Nephron progenitor cell (in vitro differentiated cells): Measurements from ENCODE around the gene GDPGP1.
"Not testable (repeated sequence)": the region's sequence is repeated elsewhere in the genome, so short reads cannot be mapped to it uniquely, and the experiment has no call there.

Source experiments
- DNase-seq: peaks from one replicate; pipeline ENCODE4 v3.0.0; 2021
- H3K27ac Mint-ChIP-seq: 2 replicates; pipeline ENCODE4 v1.8.0; 2021; ENCODE audit warnings: mild to moderate bottlenecking, moderate library complexity, mixed read lengths
- H3K27me3 Mint-ChIP-seq: 2 replicates; pipeline ENCODE4 v1.8.0; 2021; ENCODE audit warnings: mild to moderate bottlenecking, low read depth, mixed read lengths; ENCODE audit not compliant: poor library complexity
- H3K36me3 Mint-ChIP-seq: 2 replicates; pipeline ENCODE4 v1.8.0; 2021; ENCODE audit warnings: low read depth, mixed read lengths
- H3K4me1 Mint-ChIP-seq: 2 replicates; pipeline ENCODE4 v1.8.0; 2021; ENCODE audit warnings: mixed read lengths
- H3K4me3 Mint-ChIP-seq: 2 replicates; pipeline ENCODE4 v1.8.0; 2021; ENCODE audit warnings: mild to moderate bottlenecking, moderate library complexity, mixed read lengths
- H3K9me3 Mint-ChIP-seq: 2 replicates; pipeline ENCODE4 v1.8.0; 2021; ENCODE audit warnings: mild to moderate bottlenecking, moderate library complexity, mixed read lengths
- CTCF ChIP-seq: fragments of 200-600 bp; sonication (generic); IDR thresholded peaks from 2 replicates; pipeline ENCODE4 v1.5.0; 2021; ENCODE audit warnings: antibody characterized with exemption

GDPGP1 gene

DNA sequence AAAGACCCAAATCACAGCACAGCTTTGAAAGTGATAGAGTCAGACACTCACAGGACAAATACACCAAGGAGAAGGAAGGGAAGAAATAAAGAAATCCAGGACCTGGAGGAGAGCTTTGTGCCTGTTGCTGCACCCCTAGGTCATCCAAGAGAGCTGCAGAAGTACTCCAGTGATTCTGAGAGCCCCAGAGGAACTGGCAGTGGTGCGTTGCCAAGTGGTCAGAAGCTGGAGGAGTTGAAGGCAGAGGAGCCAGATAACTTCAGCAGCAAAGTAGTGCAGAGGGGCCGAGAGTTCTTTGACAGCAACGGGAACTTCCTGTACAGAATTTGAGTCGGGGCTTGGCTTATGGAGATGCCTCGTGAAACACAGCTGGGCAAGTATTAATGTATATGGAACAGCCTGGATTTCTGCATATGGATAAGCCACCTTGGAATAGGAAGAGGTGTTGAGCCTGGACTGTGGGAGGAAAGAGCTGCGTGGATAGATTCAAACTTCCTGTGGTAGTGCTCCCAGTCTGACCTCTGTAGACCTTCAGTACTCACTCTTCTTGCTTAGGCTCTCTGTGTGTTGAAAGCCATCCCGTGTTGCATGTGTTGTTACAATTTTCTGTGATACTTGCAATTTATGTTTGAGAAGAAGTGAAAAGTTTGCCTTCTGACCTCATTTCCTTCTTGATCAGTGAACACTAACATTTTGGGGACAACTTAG, 37.6 kb downstream of the GDPGP1 start:
- Mint-ChIP-seq H3K27me3 (peaks cover 3% of the 10 kb centered on the region), H3K9me3 (peaks cover 8% of the 10 kb centered on the region), H3K36me3 (peaks cover 84% of the 10 kb centered on the region), H3K4me3 (no peak overlapping the region), H3K27ac (peak overlapping the region; percentile 12), H3K4me1 (peaks cover 37% of the 10 kb centered on the region)
- TF ChIP-seq CTCF, result no peak
- DNase-seq, result no peak

GRCh38 chr15:90278467-90278866, 44.5 kb downstream of the GDPGP1 start:
- H3K27me3 Mint-ChIP-seq, H3K4me3 Mint-ChIP-seq, DNase-seq, H3K9me3 Mint-ChIP-seq, H3K27ac Mint-ChIP-seq: not testable (repeated sequence)
- H3K4me1 Mint-ChIP-seq, result peaks cover 17% of the 10 kb centered on the region
- peaks cover 31% of the 10 kb centered on the region for H3K36me3 Mint-ChIP-seq

DNA sequence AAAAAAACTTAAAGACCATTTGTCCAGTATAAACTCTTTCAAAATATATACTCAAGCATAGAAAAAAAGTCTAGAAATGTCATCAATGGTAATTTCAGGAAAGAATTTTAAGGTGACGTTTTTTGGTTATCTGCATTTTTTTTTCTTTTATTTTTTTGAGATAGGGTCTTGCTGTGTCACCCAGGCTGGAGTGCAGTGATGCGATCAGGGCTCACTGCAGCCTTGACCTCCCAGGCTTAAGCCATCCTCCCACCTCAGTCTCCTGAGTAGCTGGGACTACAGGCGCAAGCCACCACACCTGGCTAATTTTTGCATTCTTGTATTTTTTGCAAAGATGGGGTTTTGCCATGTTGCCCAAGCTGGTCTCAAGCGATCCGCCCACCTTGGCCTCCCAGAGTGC, 46.7 kb downstream of the GDPGP1 start:
- H3K4me3 Mint-ChIP-seq, H3K27ac Mint-ChIP-seq, H3K27me3 Mint-ChIP-seq, H3K9me3 Mint-ChIP-seq, DNase-seq: not testable (repeated sequence)
- Mint-ChIP-seq H3K36me3 (peaks cover 14% of the 10 kb centered on the region), H3K4me1 (peaks cover 17% of the 10 kb centered on the region)

DNA sequence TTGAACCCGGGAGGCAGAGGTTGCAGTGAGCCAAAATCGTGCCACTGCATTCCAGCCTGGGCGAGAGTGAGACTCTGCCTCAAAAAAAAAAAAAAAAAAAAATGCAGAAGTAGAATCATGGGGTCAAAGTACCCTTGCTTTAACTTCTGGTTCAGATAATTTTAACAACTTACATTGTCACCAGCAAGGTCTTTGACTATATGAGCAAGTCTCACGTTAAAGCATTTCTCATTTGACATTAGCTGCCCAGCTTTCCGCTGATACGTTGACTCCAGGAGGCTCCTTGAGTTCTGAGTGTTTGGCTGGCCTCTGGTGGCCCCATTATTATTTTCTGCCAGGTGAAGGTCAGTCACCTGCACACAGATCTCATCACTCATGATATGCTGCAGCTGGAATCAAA, 47.6 kb downstream of the GDPGP1 start:
- H3K27ac Mint-ChIP-seq, H3K36me3 Mint-ChIP-seq, DNase-seq, H3K27me3 Mint-ChIP-seq, H3K4me3 Mint-ChIP-seq, H3K9me3 Mint-ChIP-seq: not testable (repeated sequence)
- H3K4me1 Mint-ChIP-seq, result peaks cover 17% of the 10 kb centered on the region

DNA sequence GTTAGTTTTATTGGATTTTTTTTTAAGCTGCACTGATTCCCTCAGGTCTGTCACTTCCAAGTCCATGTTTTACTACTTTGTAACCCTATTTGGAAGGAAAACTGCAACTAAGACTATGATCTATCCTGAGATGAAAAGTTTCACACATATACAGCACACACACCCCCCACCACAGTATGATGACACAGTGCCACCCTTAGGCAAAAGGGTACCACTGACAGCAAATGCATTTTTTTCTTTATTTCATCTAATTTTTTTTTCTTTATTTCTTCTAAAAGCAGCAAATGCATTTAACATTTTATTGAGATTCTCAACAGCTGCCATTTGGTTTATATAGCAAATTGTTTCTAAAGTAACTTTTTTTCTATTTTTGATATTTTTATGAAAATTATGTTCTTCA, 52.7 kb downstream of the GDPGP1 start:
- Mint-ChIP-seq H3K27me3 (peaks cover 3% of the 10 kb centered on the region), H3K27ac (no peak overlapping the region), H3K4me1 (peaks cover 5% of the 10 kb centered on the region), H3K36me3 (peaks cover 4% of the 10 kb centered on the region), H3K9me3 (no peaks in the 10 kb centered on the region), H3K4me3 (no peak overlapping the region)
- TF ChIP-seq CTCF, result peak; percentile 22
- DNase-seq, result no peak

DNA sequence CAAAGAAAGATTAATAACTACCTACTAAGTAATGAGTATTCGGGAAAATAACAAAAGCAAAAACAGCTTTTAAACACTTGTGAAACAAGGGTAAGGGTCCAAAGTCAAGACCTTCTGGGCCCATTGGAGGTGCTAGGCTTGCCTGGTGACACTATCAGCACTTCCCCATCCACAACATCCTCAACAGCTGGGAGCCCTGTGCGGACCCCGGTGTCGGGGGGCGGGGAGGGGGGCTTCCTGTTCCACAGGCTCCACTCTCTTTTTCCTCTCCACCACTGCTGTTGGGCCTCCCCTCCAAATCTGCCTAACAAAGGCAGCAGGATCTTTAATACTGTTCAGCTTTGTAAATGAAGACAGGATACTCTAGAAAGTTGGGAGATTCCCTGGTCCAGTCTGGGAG, 53.1 kb downstream of the GDPGP1 start:
- Mint-ChIP-seq H3K27ac (no peak overlapping the region), H3K4me1 (peaks cover 5% of the 10 kb centered on the region), H3K4me3 (no peak overlapping the region), H3K9me3 (no peaks in the 10 kb centered on the region), H3K27me3 (peaks cover 3% of the 10 kb centered on the region), H3K36me3 (peaks cover 4% of the 10 kb centered on the region)
- DNase-seq, result no peak
- no peak for TF ChIP-seq CTCF

- TF ChIP-seq CTCF, result no peak
- H3K27ac Mint-ChIP-seq, result no peak overlapping the region
- no peak for DNase-seq
- peaks cover 5% of the 10 kb centered on the region for H3K4me1 Mint-ChIP-seq
- peaks cover 4% of the 10 kb centered on the region for H3K36me3 Mint-ChIP-seq
- H3K4me3 Mint-ChIP-seq, result no peak overlapping the region
- peaks cover 4% of the 10 kb centered on the region for H3K27me3 Mint-ChIP-seq
- no peaks in the 10 kb centered on the region for H3K9me3 Mint-ChIP-seq
Measured at GRCh38 chr15:90287946-90288345, 53.9 kb downstream of the GDPGP1 start.
